ENCODE data around the gene SLC35F5.
"Not testable (repeated sequence)": the region's sequence is repeated elsewhere in the genome, so short reads cannot be mapped to it uniquely, and the experiment has no call there.

The SLC35F5 gene

GRCh38 chr2:113756355-113757137, at the start of gene SLC35F5:
SLC35F5 (minus strand) TSS chr2:113756642; CDS start chr2:113756409, 233 bp downstream.
- peak; percentile 98 for DNase-seq

GRCh38 chr2:113799375-113799774, 42.9 kb upstream of the SLC35F5 start:
- peak; percentile 46 for DNase-seq

- DNase-seq, result no peak
Measured at GRCh38 chr2:113797237-113797636, 40.8 kb upstream of the SLC35F5 start.

GRCh38 chr2:113796592-113797175, 40.2 kb upstream of the SLC35F5 start:
- no peak for DNase-seq

GRCh38 chr2:113795405-113795920, 39.0 kb upstream of the SLC35F5 start:
- no peak for DNase-seq

- DNase-seq, result peak; percentile 72
Measured at GRCh38 chr2:113791697-113792590, 35.5 kb upstream of the SLC35F5 start.

GRCh38 chr2:113784823-113785744, 28.6 kb upstream of the SLC35F5 start:
- no peak for DNase-seq

- no peak for DNase-seq
Measured at GRCh38 chr2:113780472-113780871, 24.0 kb upstream of the SLC35F5 start.

- no peak for DNase-seq
Measured at GRCh38 chr2:113777371-113777770, 20.9 kb upstream of the SLC35F5 start.

- DNase-seq, result no peak
Measured at GRCh38 chr2:113776949-113777348, 20.5 kb upstream of the SLC35F5 start.

- DNase-seq, result not testable (repeated sequence)
Measured at GRCh38 chr2:113774616-113775015, 18.2 kb upstream of the SLC35F5 start.

- DNase-seq, result no peak
Measured at GRCh38 chr2:113770929-113771328, 14.5 kb upstream of the SLC35F5 start.

- DNase-seq, result no peak
Measured at GRCh38 chr2:113769555-113769954, 13.1 kb upstream of the SLC35F5 start.

- no peak for DNase-seq
Measured at GRCh38 chr2:113768770-113769169, 12.3 kb upstream of the SLC35F5 start.

- no peak for DNase-seq
Measured at GRCh38 chr2:113767811-113768460, 11.5 kb upstream of the SLC35F5 start.

GRCh38 chr2:113765276-113765675, 8.8 kb upstream of the SLC35F5 start:
- peak; percentile 32 for DNase-seq

- DNase-seq, result no peak
Measured at GRCh38 chr2:113762377-113763118, 6.1 kb upstream of the SLC35F5 start.

- no peak for DNase-seq
Measured at GRCh38 chr2:113760400-113760799, 4.0 kb upstream of the SLC35F5 start.

- no peak for DNase-seq
Measured at GRCh38 chr2:113757138-113757657, 756 bp upstream of the SLC35F5 start.

- DNase-seq, result peak; percentile 55
Measured at GRCh38 chr2:113755835-113756354, 547 bp downstream of the SLC35F5 start.
